Osteocyte (in vitro differentiated cells): ENCODE measurements around the gene MCF2L2. TPM values are rescaled to one million over a fixed set of nuclear protein-coding genes. Genes with fewer than 3 reads are reported as not detected.

Source experiments
- DNase-seq: peaks from one replicate; pipeline ENCODE4 v3.0.0; 2021; ENCODE audit warnings: mixed read lengths; ENCODE audit not compliant: unreplicated experiment; ENCODE audit errors: extremely low spot score
- H3K27ac Mint-ChIP-seq: one replicate; pipeline ENCODE4 v1.8.0; 2021; ENCODE audit warnings: mild to moderate bottlenecking, mixed read lengths; ENCODE audit not compliant: unreplicated experiment
- H3K27me3 Mint-ChIP-seq: one replicate; pipeline ENCODE4 v1.8.0; 2021; ENCODE audit warnings: mixed read lengths; ENCODE audit not compliant: unreplicated experiment
- H3K36me3 Mint-ChIP-seq: one replicate; pipeline ENCODE4 v1.8.0; 2021; ENCODE audit warnings: mixed read lengths; ENCODE audit not compliant: unreplicated experiment
- H3K4me1 Mint-ChIP-seq: one replicate; pipeline ENCODE4 v1.8.0; 2021; ENCODE audit warnings: mixed read lengths; ENCODE audit not compliant: unreplicated experiment
- H3K4me3 Mint-ChIP-seq: one replicate; pipeline ENCODE4 v1.8.0; 2021; ENCODE audit warnings: mild to moderate bottlenecking, moderate library complexity, mixed read lengths; ENCODE audit not compliant: unreplicated experiment
- H3K9me3 Mint-ChIP-seq: one replicate; pipeline ENCODE4 v1.8.0; 2021; ENCODE audit warnings: mixed read lengths; ENCODE audit not compliant: unreplicated experiment
- total RNA-seq: library from RNA; stranded (reverse); gene quantifications from 2 replicates; pipeline ENCODE4 v1.2.1, GENCODE V29; 2021
- TF ChIP-seq, protein P1 (sequence below): fragments of 200-600 bp; sonication (generic); IDR thresholded peaks from 2 replicates; pipeline ENCODE4 v1.5.0; 2021; ENCODE audit warnings: antibody characterized with exemption, mild to moderate bottlenecking, moderate library complexity

The MCF2L2 gene
- total RNA-seq, 1 donor from 2014 or later: 1.7 TPM

DNA sequence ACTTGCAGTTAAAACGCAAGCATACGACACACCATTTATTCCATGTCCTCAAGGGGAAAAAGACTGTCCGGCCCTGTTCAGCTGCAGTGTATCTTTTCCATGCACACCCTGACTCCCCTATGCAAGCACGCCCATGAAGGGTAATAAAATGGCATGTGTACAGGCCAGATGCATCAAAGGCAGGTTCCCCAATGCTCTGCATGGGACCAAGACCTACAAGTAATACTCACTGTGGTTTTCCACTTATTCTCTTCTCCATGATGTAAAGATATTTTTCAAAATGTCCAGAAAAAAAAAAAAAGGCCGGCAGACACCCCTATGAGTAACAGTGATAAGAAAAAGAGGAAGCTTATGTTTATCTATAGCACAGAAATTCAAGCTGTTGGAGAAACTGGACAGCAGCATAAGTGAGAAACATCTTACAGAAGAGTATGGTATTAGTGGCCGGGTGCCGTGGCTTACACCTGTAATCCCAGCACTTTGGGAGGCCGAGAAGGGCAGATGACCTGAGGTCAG, 70.8 kb downstream of the MCF2L2 start:
- no peak overlapping the region for H3K4me3 Mint-ChIP-seq
- no peak overlapping the region for H3K27ac Mint-ChIP-seq
- DNase-seq: no peak
- no peaks in the 10 kb centered on the region for H3K27me3 Mint-ChIP-seq
- no peaks in the 10 kb centered on the region for H3K4me1 Mint-ChIP-seq
- H3K36me3 Mint-ChIP-seq: no peaks in the 10 kb centered on the region
- TF ChIP-seq, protein P1, sequence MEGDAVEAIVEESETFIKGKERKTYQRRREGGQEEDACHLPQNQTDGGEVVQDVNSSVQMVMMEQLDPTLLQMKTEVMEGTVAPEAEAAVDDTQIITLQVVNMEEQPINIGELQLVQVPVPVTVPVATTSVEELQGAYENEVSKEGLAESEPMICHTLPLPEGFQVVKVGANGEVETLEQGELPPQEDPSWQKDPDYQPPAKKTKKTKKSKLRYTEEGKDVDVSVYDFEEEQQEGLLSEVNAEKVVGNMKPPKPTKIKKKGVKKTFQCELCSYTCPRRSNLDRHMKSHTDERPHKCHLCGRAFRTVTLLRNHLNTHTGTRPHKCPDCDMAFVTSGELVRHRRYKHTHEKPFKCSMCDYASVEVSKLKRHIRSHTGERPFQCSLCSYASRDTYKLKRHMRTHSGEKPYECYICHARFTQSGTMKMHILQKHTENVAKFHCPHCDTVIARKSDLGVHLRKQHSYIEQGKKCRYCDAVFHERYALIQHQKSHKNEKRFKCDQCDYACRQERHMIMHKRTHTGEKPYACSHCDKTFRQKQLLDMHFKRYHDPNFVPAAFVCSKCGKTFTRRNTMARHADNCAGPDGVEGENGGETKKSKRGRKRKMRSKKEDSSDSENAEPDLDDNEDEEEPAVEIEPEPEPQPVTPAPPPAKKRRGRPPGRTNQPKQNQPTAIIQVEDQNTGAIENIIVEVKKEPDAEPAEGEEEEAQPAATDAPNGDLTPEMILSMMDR: no peak
- no peaks in the 10 kb centered on the region for H3K9me3 Mint-ChIP-seq

DNA sequence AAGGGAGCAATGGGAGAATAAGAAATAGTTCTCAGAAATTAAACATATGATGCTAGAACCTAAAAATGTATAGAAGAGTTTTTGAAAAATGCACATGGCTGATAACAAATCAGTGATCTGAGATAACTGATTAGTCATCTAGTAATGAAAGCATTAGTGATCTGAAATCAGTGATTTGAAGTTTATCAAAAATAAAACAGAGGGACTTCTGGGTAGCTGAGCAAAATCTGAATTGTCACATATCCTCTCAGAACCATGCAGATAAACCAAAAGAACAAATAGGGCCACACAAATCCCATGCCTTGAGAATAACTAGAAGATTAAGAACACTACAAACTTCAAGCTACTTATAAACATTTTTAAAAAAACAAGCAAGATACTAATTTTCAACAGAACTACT, 71.5 kb downstream of the MCF2L2 start:
- no peak for DNase-seq

DNA sequence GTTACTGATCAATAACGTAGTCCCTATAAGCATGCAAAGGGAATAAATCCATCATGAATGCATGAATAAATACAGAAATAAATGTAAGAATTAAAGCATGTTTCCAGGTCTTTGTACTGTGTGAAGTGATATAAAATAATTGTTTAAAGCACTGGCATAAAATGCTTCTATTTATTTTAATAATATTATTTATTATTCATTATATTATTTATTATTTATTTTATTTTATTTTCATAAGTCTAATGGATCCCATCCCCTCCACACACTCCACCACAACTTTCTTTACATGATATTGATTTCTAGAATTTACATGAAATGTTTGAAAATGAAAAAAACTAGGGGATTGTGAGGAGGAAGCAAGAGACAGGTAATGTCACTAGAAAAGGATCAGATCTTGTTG, 73.5 kb downstream of the MCF2L2 start:
- no peaks in the 10 kb centered on the region for H3K4me1 Mint-ChIP-seq
- H3K36me3 Mint-ChIP-seq: no peaks in the 10 kb centered on the region
- no peak for DNase-seq
- H3K9me3 Mint-ChIP-seq: no peaks in the 10 kb centered on the region
- no peaks in the 10 kb centered on the region for H3K27me3 Mint-ChIP-seq
- H3K4me3 Mint-ChIP-seq: no peak overlapping the region
- TF ChIP-seq, protein P1: no peak
- H3K27ac Mint-ChIP-seq: no peak overlapping the region

More for the DNA sequence above, 71.5 kb downstream of the MCF2L2 start:
- no peak overlapping the region for H3K27ac Mint-ChIP-seq
- H3K27me3 Mint-ChIP-seq: no peaks in the 10 kb centered on the region
- H3K4me3 Mint-ChIP-seq: no peak overlapping the region
- H3K36me3 Mint-ChIP-seq: no peaks in the 10 kb centered on the region
- H3K4me1 Mint-ChIP-seq: no peaks in the 10 kb centered on the region
- TF ChIP-seq, protein P1: no peak
- H3K9me3 Mint-ChIP-seq: no peaks in the 10 kb centered on the region

DNA sequence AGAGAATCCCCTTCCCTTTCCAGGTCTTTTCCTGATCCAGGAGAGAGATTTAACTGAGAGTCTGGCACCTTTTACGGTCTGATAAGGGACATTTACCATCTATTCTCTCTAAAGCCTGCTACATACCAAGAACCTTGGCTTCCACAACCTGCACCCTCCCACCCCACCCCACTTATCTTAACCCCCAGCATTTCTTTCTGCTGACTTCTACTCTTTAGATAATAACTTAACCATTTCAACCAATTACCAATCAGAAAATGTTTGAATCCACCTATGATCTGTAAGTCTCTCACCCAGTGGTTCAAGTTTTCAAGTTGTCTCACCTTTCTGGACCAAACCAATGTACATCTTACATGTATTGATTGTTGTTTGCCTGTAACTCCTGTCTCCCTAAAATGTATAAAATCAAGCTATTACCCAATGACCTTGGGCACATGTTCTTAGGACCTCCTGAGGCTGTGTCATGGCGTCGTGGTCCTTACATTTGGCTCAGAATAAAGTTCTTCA, 74.0 kb downstream of the MCF2L2 start:
- no peaks in the 10 kb centered on the region for H3K36me3 Mint-ChIP-seq
- no peaks in the 10 kb centered on the region for H3K27me3 Mint-ChIP-seq
- H3K4me1 Mint-ChIP-seq: no peaks in the 10 kb centered on the region
- H3K4me3 Mint-ChIP-seq: no peak overlapping the region
- H3K9me3 Mint-ChIP-seq: no peaks in the 10 kb centered on the region
- no peak for DNase-seq
- no peak overlapping the region for H3K27ac Mint-ChIP-seq
- TF ChIP-seq, protein P1: no peak

DNA sequence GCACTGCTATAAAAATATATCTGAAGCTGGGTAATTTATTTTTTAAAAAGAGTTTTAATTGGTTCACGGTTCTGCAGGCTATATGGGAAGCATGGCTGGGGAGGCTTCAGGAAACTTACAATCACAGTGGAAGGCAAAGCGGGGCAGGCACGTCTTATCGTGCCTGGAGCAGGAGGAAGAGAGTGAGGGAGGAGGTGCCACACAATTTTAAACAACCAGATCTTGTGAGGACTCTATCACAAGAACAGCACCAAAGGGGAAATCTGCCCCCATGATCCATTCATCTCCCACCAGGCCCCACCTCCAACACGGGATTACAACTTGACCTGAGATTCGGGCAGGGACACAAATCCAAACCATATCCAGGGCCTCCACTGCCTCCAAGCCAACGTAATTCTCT, 75.0 kb downstream of the MCF2L2 start:
- H3K4me1 Mint-ChIP-seq: no peaks in the 10 kb centered on the region
- H3K27me3 Mint-ChIP-seq: no peaks in the 10 kb centered on the region
- TF ChIP-seq, protein P1: no peak
- DNase-seq: no peak
- H3K27ac Mint-ChIP-seq: no peak overlapping the region
- no peaks in the 10 kb centered on the region for H3K9me3 Mint-ChIP-seq
- H3K36me3 Mint-ChIP-seq: no peaks in the 10 kb centered on the region
- H3K4me3 Mint-ChIP-seq: no peak overlapping the region
